T-cell (primary cell): ENCODE data around the gene DNAJC4. TPM values are rescaled to one million over a fixed set of nuclear protein-coding genes. Genes with fewer than 3 reads are reported as not detected.
A peak's percentile ranks its signal among the peaks of the same experiment; 100 is the strongest.

Source experiments
- ATAC-seq, 4 experiments: fragments of 200-7000 bp in 3 of 4; fragments of 150-1000 bp in 1 of 4; cut with Tn5 transposase; replicated peaks in 1 of 4; 1 replicate in 3 of 4; 2 replicates in 1 of 4; pipeline ENCODE4 v1.10.0; 2021; ENCODE audit warnings: moderate library complexity in 3 of 4, mild to moderate bottlenecking in 2 of 4, moderate number of reproducible peaks in 1 of 4
- CTCF ChIA-PET, 2 donors: fragments of 300-600 bp; sonication (Branson Sonifier 250); formaldehyde crosslinking; loops; one replicate each; lab custom pipeline; 2022; ENCODE audit warnings: antibody characterized with exemption in 2 of 2; lab: Charles Lee
- POLR2A ChIA-PET, 2 donors: fragments of 300-600 bp; sonication (Branson Sonifier 250); formaldehyde crosslinking; loops; one replicate each; lab custom pipeline; 2022; ENCODE audit warnings: antibody characterized with exemption in 2 of 2; lab: Charles Lee
- DNase-seq, 35 experiments: peaks; one replicate each; pipeline versions ENCODE4 v3.0.0 to v3.0.0-alpha.2; 2013 to 2023
- H3K27ac ChIP-seq: one replicate; pipeline ENCODE4 v1.5.1; 2013; ENCODE audit warnings: low read length
- H3K27me3 ChIP-seq, 2 experiments: replicated peaks in 1 of 2; 1 replicate in 1 of 2; 2 replicates in 1 of 2; pipeline versions ENCODE4 v1.6.1 to v1.7.0; 2013; ENCODE audit warnings: low read length in 1 of 2, mixed read lengths in 1 of 2; ENCODE audit not compliant: control insufficient read depth in 2 of 2, insufficient read depth in 2 of 2; ENCODE audit errors: extremely low read depth in 1 of 2
- H3K36me3 ChIP-seq, 2 donors: 1 replicate in 1 of 2; 2 replicates in 1 of 2; pipeline versions ENCODE4 v1.6.1 to v1.7.0; 2013; ENCODE audit warnings: low read length in 1 of 2; ENCODE audit not compliant: control insufficient read depth in 2 of 2, insufficient read depth in 1 of 2; ENCODE audit errors: extremely low read depth in 1 of 2
- H3K4me1 ChIP-seq, 2 experiments: 1 replicate in 1 of 2; 2 replicates in 1 of 2; pipeline versions ENCODE4 v1.6.1 to v1.7.0; 2013; ENCODE audit warnings: low read length in 2 of 2, mixed read lengths in 1 of 2; ENCODE audit not compliant: insufficient read depth in 2 of 2, control insufficient read depth in 1 of 2; ENCODE audit errors: extremely low read depth in 1 of 2
- H3K4me3 ChIP-seq, 2 donors: 1 replicate in 1 of 2; 2 replicates in 1 of 2; pipeline versions ENCODE4 v1.5.1 to v1.7.0; 2013; ENCODE audit warnings: mild to moderate bottlenecking in 2 of 2, low read length in 1 of 2, moderate library complexity in 1 of 2; ENCODE audit not compliant: control insufficient read depth in 1 of 2; ENCODE audit errors: extremely low read depth in 1 of 2
- H3K9me3 ChIP-seq: 2 replicates; pipeline ENCODE4 v1.7.0; 2013
- H3K27ac Mint-ChIP-seq, 2 donors: one replicate each; pipeline ENCODE4 v1.8.0; 2020 to 2021; ENCODE audit warnings: mild to moderate bottlenecking in 2 of 2, mixed read lengths in 2 of 2
- H3K27me3 Mint-ChIP-seq, 2 donors: one replicate each; pipeline ENCODE4 v1.8.0; 2021 to 2022; ENCODE audit warnings: mixed read lengths in 2 of 2
- H3K36me3 Mint-ChIP-seq: one replicate; pipeline ENCODE4 v1.8.0; 2021; ENCODE audit warnings: mixed read lengths
- H3K4me1 Mint-ChIP-seq, 3 donors: one replicate each; pipeline ENCODE4 v1.8.0; 2020 to 2022; ENCODE audit warnings: mixed read lengths in 3 of 3, mild to moderate bottlenecking in 1 of 3
- H3K4me3 Mint-ChIP-seq, 3 donors: one replicate each; pipeline ENCODE4 v1.8.0; 2020 to 2022; ENCODE audit warnings: mild to moderate bottlenecking in 3 of 3, mixed read lengths in 3 of 3, moderate library complexity in 3 of 3
- H3K9me3 Mint-ChIP-seq, 3 donors: one replicate each; pipeline ENCODE4 v1.8.0; 2020 to 2022; ENCODE audit warnings: mixed read lengths in 3 of 3
- WGBS: methylation state at CpG from one replicate; pipeline ENCODE4 v1.1.5; 2013; ENCODE audit warnings: missing lambda C conversion rate; ENCODE audit not compliant: insufficient coverage; 5-methylcytosine and 5-hydroxymethylcytosine counted together
- total RNA-seq, 35 experiments: library from RNA in 6 of 35; stranded (reverse) in 6 of 35; fragments of 120-200 nt in 1 of 35; gene quantifications; one replicate each; pipeline versions ENCODE4 v1.2.1 to v1.2.4 and lab custom pipeline; 2013 to 2026

The DNAJC4 gene
- total RNA-seq, 5 donors from 2014 or later (not counting 1 experiment from before 2014, with no cell fraction given) = 46.2 to 64.7 (median 51.4) TPM

DNA sequence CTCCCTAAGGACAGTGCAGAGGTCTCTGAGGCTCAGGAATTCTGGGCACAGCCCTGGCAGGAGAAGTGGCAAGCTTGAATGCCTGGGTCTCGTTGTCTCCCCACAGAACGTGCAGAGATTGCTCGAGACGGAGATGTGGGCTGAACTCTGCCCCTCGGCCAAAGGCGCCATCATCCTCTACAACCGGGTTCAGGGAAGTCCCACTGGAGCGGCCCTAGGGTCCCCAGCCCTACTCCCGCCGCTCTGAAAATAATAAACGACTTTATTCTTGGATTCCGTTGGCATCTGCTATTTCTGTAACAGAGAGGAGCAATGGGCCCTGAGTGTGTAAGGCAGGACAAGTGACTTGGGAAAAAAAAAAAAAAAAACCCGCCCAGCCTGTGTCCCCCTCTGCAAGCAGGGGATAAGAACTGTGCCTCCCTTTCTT lies 591 bp upstream of the DNAJC4 start:
- Histone ChIP-seq H3K27ac (peak overlapping the region; percentile 77), H3K27me3 (no peaks in the 10 kb centered on the region), H3K4me3 (peak overlapping the region; percentile 75 to 76), H3K4me1 (peaks cover 18 to 77% of the 10 kb centered on the region in 2 experiments), H3K36me3 (peaks cover 0 to 4% of the 10 kb centered on the region in 2 donors), H3K9me3 (no peaks in the 10 kb centered on the region)
- Mint-ChIP-seq H3K36me3 (no peaks in the 10 kb centered on the region), H3K4me1 (peaks cover 56 to 61% (median 60%) of the 10 kb centered on the region in 3 donors), H3K9me3 (no peaks in the 10 kb centered on the region), H3K27ac (peak overlapping the region; percentile 88 to 91), H3K4me3 (peak overlapping the region; percentile 82 to 92 (median 88)), H3K27me3 (no peaks in the 10 kb centered on the region)
- DNase-seq (no peak), ATAC-seq (no peak)
- POLR2A ChIA-PET = interaction anchor here in 1 of 2 donors (0.7 kb wide), 1 partner anchor 11 kb away, joined by 4 read pairs; no protein-coding TSS in a partner anchor
- 65% methylated on average over 9 of the region's 13 CpGs for WGBS
- CTCF ChIA-PET = interaction anchor here in 1 of 2 donors (0.6 to 0.8 kb wide), 3 partner anchors 26 to 220 kb away, joined by 3 read pairs; no protein-coding TSS in a partner anchor

DNA sequence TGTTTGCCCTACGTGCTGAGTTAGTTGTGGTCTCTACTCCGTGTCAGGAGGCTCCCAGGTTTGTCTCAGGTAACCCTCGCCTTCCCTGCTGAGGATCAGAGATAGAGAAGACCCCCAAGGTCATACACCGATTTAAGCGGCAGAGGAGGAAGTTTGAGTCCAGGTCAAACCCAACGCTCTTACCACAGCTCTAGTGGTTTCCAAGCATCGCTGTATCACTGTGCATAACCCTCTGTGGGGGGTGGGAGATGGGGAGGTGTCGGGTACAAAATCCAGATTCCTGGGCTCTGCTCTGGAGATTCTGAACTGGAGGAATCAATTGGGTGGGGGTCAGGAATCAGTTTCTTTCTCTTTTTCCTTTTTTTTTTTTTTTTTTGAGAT lies 627 bp downstream of the DNAJC4 start:
- DNase-seq (no peak), ATAC-seq (no peak)
- 0% methylated on average over 1 of the region's 8 CpGs for WGBS
- Histone ChIP-seq H3K27me3 (no peaks in the 10 kb centered on the region), H3K9me3 (no peaks in the 10 kb centered on the region), H3K27ac (peak overlapping the region; percentile 77), H3K36me3 (peaks cover 0 to 4% of the 10 kb centered on the region in 2 donors), H3K4me1 (peaks cover 24 to 77% of the 10 kb centered on the region in 2 experiments), H3K4me3 (peak overlapping the region; percentile 75 to 76)
- Mint-ChIP-seq H3K9me3 (no peaks in the 10 kb centered on the region), H3K4me3 (peak overlapping the region; percentile 82 to 92 (median 88)), H3K4me1 (peaks cover 58 to 65% (median 59%) of the 10 kb centered on the region in 3 donors), H3K27ac (peak overlapping the region; percentile 74 to 88), H3K27me3 (no peaks in the 10 kb centered on the region), H3K36me3 (no peaks in the 10 kb centered on the region)
- ChIA-PET POLR2A (no interaction called here), CTCF (interaction anchor here in 1 of 2 donors (1.2 kb wide), 1 partner anchor 87 kb away, joined by 3 read pairs; the partner anchor contains the start of gene PRDX5)

DNA sequence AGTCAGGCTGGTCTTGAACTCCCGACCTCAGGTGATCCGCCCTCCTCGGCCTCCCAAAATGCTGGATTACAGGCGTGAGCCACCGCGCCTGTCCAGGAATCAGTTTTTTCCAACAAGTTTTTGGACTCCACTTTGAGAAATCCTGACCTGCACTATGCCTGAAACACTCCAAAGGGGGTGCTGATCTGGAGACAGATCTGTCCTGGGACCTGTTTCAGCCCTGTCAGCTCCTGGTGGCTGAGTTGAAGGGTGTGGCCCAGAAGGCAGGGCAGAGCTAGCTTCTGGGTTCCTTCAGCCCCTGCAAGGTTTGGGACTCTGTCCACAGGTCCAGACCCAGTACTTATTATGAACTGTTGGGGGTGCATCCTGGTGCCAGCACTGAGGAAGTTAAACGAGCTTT lies 1.2 kb downstream of the DNAJC4 start:
- Histone ChIP-seq H3K27ac (no peak overlapping the region), H3K4me1 (peaks cover 24 to 77% of the 10 kb centered on the region in 2 experiments), H3K4me3 (no peak overlapping the region), H3K9me3 (no peaks in the 10 kb centered on the region), H3K27me3 (no peaks in the 10 kb centered on the region), H3K36me3 (peaks cover 0 to 4% of the 10 kb centered on the region in 2 donors)
- H3K4me1 Mint-ChIP-seq = peaks cover 58 to 65% (median 60%) of the 10 kb centered on the region in 3 donors
- H3K27me3 Mint-ChIP-seq = no peaks in the 10 kb centered on the region
- ChIA-PET POLR2A (no interaction called here), CTCF (interaction anchor here in 1 of 2 donors (1.2 kb wide), 1 partner anchor 86 kb away, joined by 3 read pairs; the partner anchor contains the start of gene PRDX5)
- H3K9me3 Mint-ChIP-seq = no peaks in the 10 kb centered on the region
- 100% methylated on average over 7 of the region's 7 CpGs for WGBS
- ATAC-seq (no peak), DNase-seq (no peak)
- no peaks in the 10 kb centered on the region for H3K36me3 Mint-ChIP-seq
- peak overlapping the region; percentile 59 to 88 for H3K27ac Mint-ChIP-seq
- peak overlapping the region; percentile 82 to 92 (median 88) for H3K4me3 Mint-ChIP-seq

DNA sequence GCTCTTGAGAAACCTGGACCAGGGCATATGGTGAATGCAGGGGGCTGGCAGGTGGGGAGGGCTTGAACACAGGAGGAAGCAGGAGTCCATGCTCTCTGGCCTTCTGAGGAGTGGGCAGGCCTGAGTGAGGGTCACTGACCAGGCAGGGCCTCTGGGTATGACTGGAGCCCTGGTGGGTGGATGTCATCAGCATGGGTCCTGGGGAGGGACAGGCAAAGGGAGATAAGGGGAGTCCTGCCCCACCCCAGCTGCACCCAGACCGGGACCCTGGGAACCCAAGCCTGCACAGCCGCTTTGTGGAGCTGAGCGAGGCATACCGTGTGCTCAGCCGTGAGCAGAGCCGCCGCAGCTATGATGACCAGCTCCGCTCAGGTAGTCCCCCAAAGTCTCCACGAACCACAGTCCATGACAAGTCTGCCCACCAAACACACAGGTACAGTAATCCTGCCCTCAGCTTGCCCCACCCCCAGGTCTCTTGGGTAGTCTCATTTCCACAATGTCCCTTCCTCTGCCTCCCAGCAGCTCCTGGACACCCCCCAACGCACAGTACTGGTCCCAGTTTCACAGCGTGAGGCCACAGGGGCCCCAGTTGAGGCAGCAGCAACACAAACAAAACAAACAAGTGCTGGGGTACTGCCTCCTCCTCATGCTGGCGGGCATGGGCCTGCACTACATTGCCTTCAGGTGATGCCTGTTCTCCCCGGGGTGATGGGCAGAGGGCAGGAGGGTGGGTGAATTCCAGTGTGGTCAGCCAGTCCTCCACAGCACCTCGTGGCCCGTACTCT lies 2.0 kb downstream of the DNAJC4 start:
- 92% methylated on average over 11 of the region's 15 CpGs for WGBS
- CTCF ChIA-PET = interaction anchor here in 1 of 2 donors (1.2 kb wide), 1 partner anchor 85 kb away, joined by 3 read pairs; the partner anchor contains the start of gene PRDX5
- Histone ChIP-seq H3K4me1 (peaks cover 19 to 69% of the 10 kb centered on the region in 2 experiments), H3K36me3 (peaks cover under 1 to 4% of the 10 kb centered on the region in 2 donors), H3K27me3 (no peaks in the 10 kb centered on the region), H3K27ac (no peak overlapping the region), H3K4me3 (no peak overlapping the region), H3K9me3 (no peaks in the 10 kb centered on the region)
- POLR2A ChIA-PET = no interaction called here
- peak overlapping the region; percentile 57 to 92 (median 88) for H3K4me3 Mint-ChIP-seq
- no peak for ATAC-seq
- no peaks in the 10 kb centered on the region for H3K27me3 Mint-ChIP-seq
- H3K4me1 Mint-ChIP-seq = peaks cover 51 to 61% (median 54%) of the 10 kb centered on the region in 3 donors
- H3K27ac Mint-ChIP-seq = peak overlapping the region; percentile 59 to 88
- H3K9me3 Mint-ChIP-seq = no peaks in the 10 kb centered on the region
- no peaks in the 10 kb centered on the region for H3K36me3 Mint-ChIP-seq
- DNase-seq = no peak

DNA sequence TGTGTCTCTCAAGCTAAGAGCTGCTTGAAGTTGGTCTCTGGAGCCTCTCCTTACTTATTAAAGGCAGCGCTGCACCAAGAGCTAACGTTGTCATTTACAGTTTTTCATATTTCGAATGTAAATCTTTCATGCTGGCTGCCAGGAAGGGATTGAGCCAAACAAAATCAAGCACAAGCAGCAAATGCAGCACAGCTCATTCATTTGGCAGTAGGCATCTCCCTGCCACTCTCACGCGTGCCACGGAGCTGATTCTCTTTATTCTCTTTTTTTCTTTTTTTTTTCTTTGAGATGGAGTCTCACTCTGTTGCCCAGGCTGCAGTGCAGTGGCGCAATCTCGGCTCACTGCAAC lies 2.6 kb downstream of the DNAJC4 start:
- ChIA-PET CTCF (no interaction called here), POLR2A (no interaction called here)
- DNase-seq (no peak), ATAC-seq (no peak)
- WGBS = 89% methylated on average over 6 of the region's 8 CpGs
- Histone ChIP-seq H3K36me3 (peaks cover 6 to 9% of the 10 kb centered on the region in 2 donors), H3K27ac (no peak overlapping the region), H3K9me3 (no peaks in the 10 kb centered on the region), H3K4me3 (no peak overlapping the region), H3K4me1 (peaks cover 16 to 65% of the 10 kb centered on the region in 2 experiments), H3K27me3 (no peaks in the 10 kb centered on the region)
- Mint-ChIP-seq H3K9me3 (no peaks in the 10 kb centered on the region), H3K36me3 (no peaks in the 10 kb centered on the region), H3K4me1 (peaks cover 45 to 57% (median 48%) of the 10 kb centered on the region in 3 donors), H3K27me3 (no peaks in the 10 kb centered on the region), H3K27ac (peak overlapping the region in 1 of 2 donors; percentile 88), H3K4me3 (peak overlapping the region; percentile 57 to 92 (median 73))

DNA sequence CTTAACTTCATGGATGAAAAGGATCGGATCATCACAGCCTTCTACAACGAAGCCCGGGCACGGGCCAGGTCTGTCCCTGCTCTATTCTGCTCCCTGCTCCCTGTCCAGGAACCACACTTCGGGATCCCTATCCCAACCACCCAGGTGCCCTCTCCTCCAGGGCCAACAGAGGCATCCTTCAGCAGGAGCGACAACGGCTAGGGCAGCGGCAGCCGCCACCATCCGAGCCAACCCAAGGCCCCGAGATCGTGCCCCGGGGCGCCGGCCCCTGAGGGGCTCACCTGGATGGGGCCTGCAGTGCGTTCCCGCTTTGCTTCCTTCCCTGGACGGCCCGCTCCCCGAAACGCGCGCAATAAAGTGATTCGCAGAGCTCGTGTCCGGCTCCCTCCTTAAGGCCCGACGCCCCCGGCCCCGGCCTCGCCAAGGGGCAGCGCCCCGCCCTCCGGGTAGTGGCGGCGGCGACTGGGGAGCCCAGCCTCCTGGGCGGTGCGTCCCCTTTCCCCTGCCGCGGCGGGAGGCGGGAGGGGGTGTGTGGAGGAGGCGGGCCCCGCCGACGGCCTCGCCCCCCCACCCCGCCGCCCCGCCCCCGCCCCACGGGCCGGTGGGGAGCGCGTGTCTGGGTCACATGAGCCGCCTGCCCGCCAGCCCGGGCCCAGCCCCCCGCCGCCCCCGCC lies 3.7 kb downstream of the DNAJC4 start, which contains the start of gene VEGFB:
Gene VEGFB (plus strand): TSS at position 672 of the 674 bp plus-strand sequence. CDS start 250 bp downstream, outside the sequence.
- Histone ChIP-seq H3K27ac (peak within 1 kb of the TSS; percentile 68), H3K36me3 (peaks cover 14 to 16% of the 10 kb centered on the region in 2 donors), H3K27me3 (no peaks in the 10 kb centered on the region), H3K4me1 (peaks cover 16 to 56% of the 10 kb centered on the region in 2 experiments), H3K4me3 (peak within 1 kb of the TSS; percentile 58 to 70), H3K9me3 (no peaks in the 10 kb centered on the region)
- Mint-ChIP-seq H3K36me3 (no peaks in the 10 kb centered on the region), H3K27me3 (no peaks in the 10 kb centered on the region), H3K27ac (peak within 1 kb of the TSS; percentile 72 to 88), H3K4me3 (peak within 1 kb of the TSS; percentile 79 to 92 (median 84)), H3K9me3 (no peaks in the 10 kb centered on the region), H3K4me1 (peaks cover 42 to 51% (median 44%) of the 10 kb centered on the region in 3 donors)
- CTCF ChIA-PET = no interaction called here
- 17% methylated on average over 30 of the region's 62 CpGs for WGBS
- DNase-seq = peak in 30 of 35 experiments; percentile 30 to 80 (median 54)
- POLR2A ChIA-PET = no interaction called here
- peak; percentile 67 to 74 (median 69) for ATAC-seq
